ENCODE results near the gene OPHN1.
A peak's percentile ranks its signal among the peaks of the same experiment; 100 is the strongest.
"Not testable (repeated sequence)": the region's sequence is repeated elsewhere in the genome, so short reads cannot be mapped to it uniquely, and the experiment has no call there.

OPHN1 gene

DNA sequence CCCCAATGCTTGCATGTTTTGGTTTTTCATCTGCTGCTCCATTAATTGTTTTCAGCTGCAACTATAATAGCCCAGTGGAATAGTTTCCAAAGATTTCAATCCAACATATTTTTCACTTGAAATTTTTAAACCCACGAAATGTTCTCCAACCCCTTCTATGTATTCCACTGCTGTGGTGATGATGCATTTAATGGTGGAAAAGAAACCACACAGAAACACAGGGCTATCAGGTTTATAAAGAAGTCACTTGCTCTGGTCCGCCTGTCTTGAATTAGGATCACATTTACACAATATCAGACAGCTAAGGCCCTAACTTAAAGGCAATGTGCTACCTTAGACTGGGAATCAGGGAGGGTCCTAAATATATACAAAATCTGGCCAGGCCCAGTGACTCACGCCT is 35.0 kb downstream of the OPHN1 start:
- no peak for TF ChIP-seq POLR2AphosphoS5 (IDR thresholded peaks at IDR 0.05; ENCODE audit: borderline replicate concordance, low read depth, low read length)
- no peak for TF ChIP-seq EZH2 (IDR thresholded peaks at IDR 0.05)
- no peak for TF ChIP-seq FOXP2 (optimal IDR thresholded peaks at IDR 0.05; ENCODE audit: control extremely low read depth, extremely low read length, insufficient read depth)
- H3K27ac ChIP-seq, result no peak overlapping the region
- no peak overlapping the region for H3K4me3 ChIP-seq
- no peak for DNase-seq (ENCODE audit: low read depth, low spot score)
- no peak overlapping the region for H3K9ac ChIP-seq (ENCODE audit: insufficient read length)
- no peaks in the 10 kb centered on the region for H3K36me3 ChIP-seq (ENCODE audit: insufficient read depth, low read length)
- no peaks in the 10 kb centered on the region for H3K9me3 ChIP-seq (ENCODE audit: low read depth, low read length)

DNA sequence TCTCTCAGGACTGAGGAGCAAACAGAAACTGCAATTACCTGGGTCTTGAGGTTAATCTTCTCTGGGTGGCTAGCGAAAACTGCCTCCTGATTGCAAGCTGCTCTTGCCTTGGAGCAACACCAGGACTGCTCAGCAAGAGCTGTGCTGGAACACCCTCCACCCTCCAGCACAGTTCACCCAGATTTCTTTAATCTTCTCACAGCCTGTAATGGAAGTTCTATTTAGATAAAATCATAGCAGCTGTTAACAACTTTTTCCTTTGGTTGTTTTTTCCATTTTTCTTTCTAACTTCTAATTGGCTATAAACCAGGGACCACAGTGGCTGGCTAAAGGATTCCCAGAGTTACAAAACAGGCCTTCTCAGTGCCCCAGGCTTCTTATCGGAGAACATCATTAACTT is 36.3 kb downstream of the OPHN1 start:
- Histone ChIP-seq H3K4me3 (no peak overlapping the region), H3K27ac (0 out of 2 replicates have a peak overlapping the region, but pooled peaks have one; percentile 3), H3K9me3 (ENCODE audit: low read depth, low read length) (no peaks in the 10 kb centered on the region), H3K9ac (ENCODE audit: insufficient read length) (no peak overlapping the region), H3K36me3 (ENCODE audit: insufficient read depth, low read length) (no peaks in the 10 kb centered on the region)
- TF ChIP-seq POLR2AphosphoS5 (IDR thresholded peaks at IDR 0.05; ENCODE audit: borderline replicate concordance, low read depth, low read length) (no peak), FOXP2 (optimal IDR thresholded peaks at IDR 0.05; ENCODE audit: control extremely low read depth, extremely low read length, insufficient read depth) (no peak), EZH2 (IDR thresholded peaks at IDR 0.05) (no peak)
- DNase-seq (ENCODE audit: low read depth, low spot score), result no peak

DNA sequence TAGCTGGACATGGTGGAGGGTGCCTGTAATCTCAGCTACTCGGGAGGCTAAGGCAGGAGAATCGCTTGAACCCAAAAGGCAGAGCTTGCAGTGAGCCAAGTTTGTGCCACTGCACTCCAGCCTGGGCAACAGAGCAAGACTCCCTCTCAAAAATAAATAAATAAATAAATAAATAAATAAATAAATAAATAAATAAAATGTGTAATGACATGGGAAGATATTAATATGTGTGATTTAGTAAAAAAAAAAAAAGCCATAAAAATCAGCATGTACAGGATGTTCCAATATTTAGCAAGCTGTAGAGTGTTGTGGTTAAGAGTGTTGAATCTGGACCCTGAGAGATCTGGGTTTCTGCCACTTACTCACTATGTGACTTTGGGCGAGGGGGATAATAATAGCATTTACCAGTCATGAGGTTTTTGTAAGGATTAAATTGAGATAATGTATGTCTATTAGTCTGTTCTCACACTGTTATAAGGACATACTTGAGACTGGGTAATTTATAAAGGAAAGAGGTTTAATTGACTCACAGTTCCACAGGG is 43.8 kb downstream of the OPHN1 start:
- not testable (repeated sequence) for H3K9ac ChIP-seq (ENCODE audit: insufficient read length); H3K9me3 ChIP-seq (ENCODE audit: low read depth, low read length); H3K36me3 ChIP-seq (ENCODE audit: insufficient read depth, low read length); H3K4me3 ChIP-seq; H3K27ac ChIP-seq; DNase-seq (ENCODE audit: low read depth, low spot score)

DNA sequence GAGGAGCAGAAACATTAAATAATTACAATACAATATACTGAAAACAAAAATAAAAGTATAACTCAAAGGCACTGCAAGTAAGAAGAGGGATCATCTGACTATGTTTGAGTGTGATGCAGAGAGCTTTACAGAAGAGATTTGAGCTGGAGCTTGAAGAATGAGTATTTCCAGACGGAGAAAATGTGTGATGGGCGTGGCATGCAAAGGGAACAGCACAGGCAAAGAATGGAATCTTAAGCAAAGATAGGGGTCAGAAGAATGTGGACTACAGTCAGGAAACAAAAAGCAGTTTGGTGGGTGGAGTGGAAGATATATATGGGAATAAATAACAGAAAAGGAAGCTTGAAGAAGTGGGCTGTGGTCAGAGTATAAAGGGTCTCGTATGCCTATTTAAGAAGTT is 45.5 kb downstream of the OPHN1 start:
- TF ChIP-seq POLR2AphosphoS5 (IDR thresholded peaks at IDR 0.05; ENCODE audit: borderline replicate concordance, low read depth, low read length) (no peak), FOXP2 (optimal IDR thresholded peaks at IDR 0.05; ENCODE audit: control extremely low read depth, extremely low read length, insufficient read depth) (no peak), EZH2 (IDR thresholded peaks at IDR 0.05) (no peak)
- DNase-seq (ENCODE audit: low read depth, low spot score), result no peak
- H3K27ac ChIP-seq, result no peak overlapping the region

DNA sequence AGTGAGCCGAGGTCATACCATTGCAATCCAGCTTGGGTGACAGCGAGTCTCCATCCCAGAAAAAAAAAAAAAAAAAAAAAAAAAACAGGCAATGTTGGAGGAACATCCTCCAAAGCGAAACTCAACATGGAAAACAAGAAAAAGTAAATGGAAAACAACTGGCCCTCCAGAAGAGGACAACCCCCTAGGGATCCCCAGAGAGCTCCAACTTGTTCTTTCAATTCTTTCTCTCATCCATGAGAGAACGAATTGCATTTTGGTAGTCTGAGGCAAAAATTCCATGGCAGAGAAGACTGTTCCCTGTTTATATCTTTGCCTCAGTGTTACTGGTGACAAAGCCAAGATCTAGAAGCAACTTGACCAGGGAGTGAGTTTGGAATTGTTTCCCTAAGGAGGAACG is 49.8 kb downstream of the OPHN1 start:
- Histone ChIP-seq H3K27ac (no peak overlapping the region), H3K9me3 (ENCODE audit: low read depth, low read length) (no peaks in the 10 kb centered on the region), H3K9ac (ENCODE audit: insufficient read length) (no peak overlapping the region), H3K4me3 (no peak overlapping the region), H3K36me3 (ENCODE audit: insufficient read depth, low read length) (no peaks in the 10 kb centered on the region)
- TF ChIP-seq EZH2 (IDR thresholded peaks at IDR 0.05), result no peak
- TF ChIP-seq POLR2AphosphoS5 (IDR thresholded peaks at IDR 0.05; ENCODE audit: borderline replicate concordance, low read depth, low read length), result no peak
- no peak for TF ChIP-seq FOXP2 (optimal IDR thresholded peaks at IDR 0.05; ENCODE audit: control extremely low read depth, extremely low read length, insufficient read depth)
- no peak for DNase-seq (ENCODE audit: low read depth, low spot score)

More for the DNA sequence above, 45.5 kb downstream of the OPHN1 start:
- H3K4me3 ChIP-seq, result no peak overlapping the region
- H3K36me3 ChIP-seq (ENCODE audit: insufficient read depth, low read length), result no peaks in the 10 kb centered on the region
- no peaks in the 10 kb centered on the region for H3K9me3 ChIP-seq (ENCODE audit: low read depth, low read length)
- no peak overlapping the region for H3K9ac ChIP-seq (ENCODE audit: insufficient read length)

DNA sequence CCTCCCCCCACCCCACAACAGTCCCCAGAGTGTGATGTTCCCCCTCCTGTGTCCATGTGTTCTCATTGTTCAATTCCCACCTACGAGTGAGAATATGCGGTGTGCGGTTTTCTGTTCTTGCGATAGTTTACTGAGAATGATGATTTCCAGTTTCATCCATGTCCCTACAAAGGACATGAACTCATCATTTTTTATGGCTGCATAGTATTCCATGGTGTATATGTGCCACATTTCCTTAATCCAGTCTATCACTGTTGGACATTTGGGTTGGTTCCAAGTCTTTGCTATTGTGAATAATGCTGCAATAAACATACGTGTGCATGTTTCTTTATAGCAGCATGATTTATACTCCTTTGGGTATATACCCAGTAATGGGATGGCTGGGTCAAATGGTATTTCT is 55.7 kb downstream of the OPHN1 start:
- not testable (repeated sequence) for H3K4me3 ChIP-seq; H3K9me3 ChIP-seq (ENCODE audit: low read depth, low read length); H3K9ac ChIP-seq (ENCODE audit: insufficient read length); H3K36me3 ChIP-seq (ENCODE audit: insufficient read depth, low read length); DNase-seq (ENCODE audit: low read depth, low spot score); H3K27ac ChIP-seq

DNA sequence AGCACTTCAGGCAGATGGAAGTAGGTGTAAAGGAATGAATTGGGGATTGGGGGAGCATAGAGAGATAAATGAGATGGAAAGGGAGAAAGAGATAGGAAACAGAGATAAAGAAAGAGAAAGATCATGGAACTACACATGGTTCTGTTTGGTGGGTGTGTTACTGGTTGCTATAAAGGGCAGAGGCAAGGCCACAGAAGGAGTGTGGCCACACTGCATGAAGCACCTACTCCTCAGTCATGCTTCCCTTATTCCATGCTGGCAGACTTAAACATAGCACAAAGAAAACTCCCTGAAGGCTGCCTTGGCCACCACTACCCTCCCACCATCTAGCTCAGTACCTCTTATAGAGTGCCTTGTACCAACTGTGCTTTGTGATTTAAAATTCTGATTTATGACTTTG is 56.9 kb downstream of the OPHN1 start:
- DNase-seq (ENCODE audit: low read depth, low spot score), result no peak
- Histone ChIP-seq H3K9ac (ENCODE audit: insufficient read length) (no peak overlapping the region), H3K9me3 (ENCODE audit: low read depth, low read length) (no peaks in the 10 kb centered on the region), H3K4me3 (no peak overlapping the region), H3K27ac (no peak overlapping the region; the same call in 1 of the 2 replicates), H3K36me3 (ENCODE audit: insufficient read depth, low read length) (no peaks in the 10 kb centered on the region)
- TF ChIP-seq POLR2AphosphoS5 (IDR thresholded peaks at IDR 0.05; ENCODE audit: borderline replicate concordance, low read depth, low read length), result no peak
- no peak for TF ChIP-seq FOXP2 (optimal IDR thresholded peaks at IDR 0.05; ENCODE audit: control extremely low read depth, extremely low read length, insufficient read depth)
- TF ChIP-seq EZH2 (IDR thresholded peaks at IDR 0.05), result no peak

DNA sequence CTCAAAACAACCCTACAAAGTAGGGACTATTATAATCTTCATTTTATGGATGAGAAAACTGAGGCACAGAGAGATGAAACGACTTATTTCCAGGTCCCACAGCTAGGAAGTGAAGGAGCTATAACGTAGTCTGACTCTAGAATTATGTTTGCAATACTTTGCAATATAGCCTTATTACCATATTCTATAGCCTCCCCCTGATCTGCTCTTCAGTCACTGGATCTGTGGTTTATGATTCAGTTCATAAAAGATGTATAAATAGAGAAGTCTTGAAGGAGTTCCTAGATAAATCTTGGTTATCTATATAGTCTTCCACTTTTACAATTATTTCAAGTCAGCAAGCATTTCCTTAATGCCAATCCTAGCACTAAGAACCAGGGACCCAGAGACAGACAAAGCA is 57.5 kb downstream of the OPHN1 start:
- no peaks in the 10 kb centered on the region for H3K36me3 ChIP-seq (ENCODE audit: insufficient read depth, low read length)
- DNase-seq (ENCODE audit: low read depth, low spot score), result no peak
- no peak overlapping the region for H3K9ac ChIP-seq (ENCODE audit: insufficient read length)
- no peaks in the 10 kb centered on the region for H3K9me3 ChIP-seq (ENCODE audit: low read depth, low read length)
- TF ChIP-seq POLR2AphosphoS5 (IDR thresholded peaks at IDR 0.05; ENCODE audit: borderline replicate concordance, low read depth, low read length) (no peak), FOXP2 (optimal IDR thresholded peaks at IDR 0.05; ENCODE audit: control extremely low read depth, extremely low read length, insufficient read depth) (no peak), EZH2 (IDR thresholded peaks at IDR 0.05) (no peak)
- no peak overlapping the region; the same call in 1 of the 2 replicates for H3K27ac ChIP-seq
- no peak overlapping the region for H3K4me3 ChIP-seq

DNA sequence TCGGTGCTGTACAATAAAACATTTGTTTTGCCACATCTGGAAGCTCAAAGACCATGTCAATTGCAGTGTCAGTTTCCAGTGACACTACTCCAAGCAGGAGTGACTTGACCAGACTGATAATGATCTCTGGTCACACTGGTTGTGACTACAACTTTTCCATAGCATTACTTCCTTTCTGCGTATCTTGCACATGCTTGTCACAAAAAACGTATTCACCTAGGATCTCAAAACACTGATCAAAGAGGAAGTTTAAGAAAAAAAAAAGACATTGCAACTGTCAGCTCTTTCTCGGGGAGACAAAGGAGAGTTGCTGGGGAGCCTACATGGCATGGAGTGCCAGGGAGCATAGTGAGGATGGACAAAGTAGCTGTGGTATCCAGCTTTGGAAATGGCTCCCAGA is 60.6 kb downstream of the OPHN1 start:
- H3K36me3 ChIP-seq (ENCODE audit: insufficient read depth, low read length), result no peaks in the 10 kb centered on the region
- H3K9ac ChIP-seq (ENCODE audit: insufficient read length), result no peak overlapping the region
- TF ChIP-seq FOXP2 (optimal IDR thresholded peaks at IDR 0.05; ENCODE audit: control extremely low read depth, extremely low read length, insufficient read depth) (no peak), POLR2AphosphoS5 (IDR thresholded peaks at IDR 0.05; ENCODE audit: borderline replicate concordance, low read depth, low read length) (no peak), EZH2 (IDR thresholded peaks at IDR 0.05) (no peak)
- no peak overlapping the region for H3K27ac ChIP-seq
- no peaks in the 10 kb centered on the region for H3K9me3 ChIP-seq (ENCODE audit: low read depth, low read length)
- no peak for DNase-seq (ENCODE audit: low read depth, low spot score)
- H3K4me3 ChIP-seq, result no peak overlapping the region
